Stomach smooth muscle (tissue), 2 donors: ENCODE measurements around the gene IL15.
"Not testable (repeated sequence)": the region's sequence is repeated elsewhere in the genome, so short reads cannot be mapped to it uniquely, and the experiment has no call there.

Source experiments
- H3K27ac ChIP-seq: one replicate; pipeline ENCODE4 v1.7.0; 2013; ENCODE audit warnings: mild to moderate bottlenecking, low read length, inconsistent platforms
- H3K27me3 ChIP-seq, 2 donors: one replicate each; pipeline ENCODE4 v1.7.0; 2013; ENCODE audit warnings: low read length in 2 of 2; ENCODE audit not compliant: insufficient read depth in 2 of 2, control insufficient read depth in 1 of 2
- H3K36me3 ChIP-seq, 2 donors: one replicate each; pipeline ENCODE4 v1.7.0; 2013; ENCODE audit warnings: low read length in 2 of 2; ENCODE audit not compliant: control insufficient read depth in 2 of 2, insufficient read depth in 2 of 2
- H3K4me1 ChIP-seq: one replicate; pipeline ENCODE4 v1.7.0; 2013; ENCODE audit warnings: low read length; ENCODE audit not compliant: control insufficient read depth, insufficient read depth
- H3K4me3 ChIP-seq, 2 donors: one replicate each; pipeline ENCODE4 v1.7.0; 2013; ENCODE audit warnings: low read length in 2 of 2
- H3K9ac ChIP-seq, 2 donors: one replicate each; pipeline ENCODE4 v1.7.0; 2013; ENCODE audit warnings: low read length in 2 of 2, mild to moderate bottlenecking in 1 of 2
- H3K9me3 ChIP-seq, 2 donors: one replicate each; pipeline ENCODE4 v1.7.0; 2013; ENCODE audit warnings: low read length in 2 of 2; ENCODE audit not compliant: control insufficient read depth in 2 of 2
- donor health status: healthy.
- donor health status: Pancreatic carcinoma.

The IL15 gene

DNA sequence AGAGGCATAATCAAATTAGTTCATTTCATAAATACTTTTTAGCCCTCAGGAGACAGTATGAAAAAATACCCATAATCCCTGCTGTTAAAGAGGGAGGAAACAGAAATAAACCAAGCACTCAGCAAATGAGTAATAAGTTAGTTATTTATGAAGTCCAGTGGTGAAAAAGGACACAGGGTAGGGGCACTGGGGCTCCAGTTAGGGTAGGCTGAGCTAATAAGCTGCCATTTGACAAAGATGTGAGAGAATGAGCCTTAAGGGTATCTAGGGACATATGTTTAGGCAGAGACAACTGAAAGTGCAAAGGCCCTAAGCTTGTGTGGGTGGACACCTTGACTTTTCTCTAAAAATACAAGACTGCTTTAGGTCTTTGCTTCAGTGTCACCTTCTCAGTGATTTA lies 94.4 kb downstream of the IL15 start:
- Histone ChIP-seq H3K9ac (no peak overlapping the region), H3K4me3 (no peak overlapping the region), H3K36me3 (peaks cover 7 to 14% of the 10 kb centered on the region in 2 donors), H3K27me3 (no peaks in the 10 kb centered on the region), H3K9me3 (no peaks in the 10 kb centered on the region), H3K27ac (no peak overlapping the region), H3K4me1 (no peaks in the 10 kb centered on the region)

DNA sequence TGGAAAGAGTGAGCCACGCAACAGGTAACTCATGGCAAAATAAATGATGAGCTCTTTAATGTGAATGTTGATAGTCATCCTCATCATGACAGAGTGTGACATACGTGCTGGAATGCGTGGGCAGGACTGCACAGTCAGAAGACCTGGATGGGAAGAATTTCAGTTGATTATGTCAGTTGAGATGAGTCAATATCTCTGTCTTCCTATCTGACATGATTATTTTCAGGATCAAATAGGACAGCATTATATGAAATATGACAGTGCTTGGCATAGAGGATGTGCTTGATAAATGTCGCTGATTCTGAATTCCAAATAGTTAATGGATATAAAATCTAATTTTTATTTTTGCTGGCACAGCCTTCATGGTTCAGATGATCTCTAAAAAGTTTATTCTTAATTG lies 95.1 kb downstream of the IL15 start:
- Histone ChIP-seq H3K9me3 (no peaks in the 10 kb centered on the region), H3K4me1 (no peaks in the 10 kb centered on the region), H3K27me3 (no peaks in the 10 kb centered on the region), H3K36me3 (peaks cover 7 to 14% of the 10 kb centered on the region in 2 donors), H3K27ac (no peak overlapping the region), H3K4me3 (no peak overlapping the region), H3K9ac (no peak overlapping the region)

DNA sequence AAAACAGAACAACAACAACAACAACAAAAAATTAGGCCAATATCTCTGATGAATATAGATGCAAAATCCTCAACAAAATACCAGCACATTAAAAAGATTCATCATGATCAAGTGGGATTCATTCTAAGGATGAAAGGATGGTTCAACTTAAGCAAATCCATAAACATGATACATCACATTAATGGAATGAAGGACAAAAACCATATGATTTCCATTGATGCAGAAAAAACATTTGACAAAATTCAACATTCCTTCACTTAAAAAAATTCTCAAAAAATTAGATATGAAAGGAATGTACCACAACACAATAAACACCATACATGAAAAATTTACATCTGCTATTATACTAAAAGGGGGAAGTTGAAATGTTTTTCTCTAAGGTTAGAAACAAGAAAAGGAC lies 103.3 kb downstream of the IL15 start:
- H3K9ac ChIP-seq: no peak overlapping the region
- no peaks in the 10 kb centered on the region for H3K27me3 ChIP-seq
- no peak overlapping the region for H3K27ac ChIP-seq
- H3K4me1 ChIP-seq: no peaks in the 10 kb centered on the region
- peaks cover 0 to 4% of the 10 kb centered on the region in 2 donors for H3K9me3 ChIP-seq
- H3K4me3 ChIP-seq: no peak overlapping the region
- H3K36me3 ChIP-seq: no peaks in the 10 kb centered on the region

DNA sequence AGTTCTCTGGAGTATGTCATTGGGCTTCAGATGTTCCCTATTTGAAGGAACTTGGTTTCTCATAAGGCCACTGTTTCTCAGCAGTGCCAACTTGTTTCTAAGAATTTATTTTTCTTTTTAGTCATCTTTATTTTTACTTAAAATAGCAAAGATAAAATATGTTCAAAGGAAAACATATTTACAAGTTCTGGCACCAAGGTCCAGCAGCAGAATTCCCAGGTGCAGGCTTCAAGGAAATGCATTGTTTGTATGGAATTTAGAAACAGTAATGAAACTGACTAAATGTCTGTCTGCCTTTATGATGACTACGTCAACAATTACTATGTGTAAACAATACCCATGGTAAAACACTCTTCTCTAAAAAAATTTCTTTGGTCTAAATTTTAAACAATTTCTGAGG lies 109.6 kb downstream of the IL15 start:
- Histone ChIP-seq H3K9ac (no peak overlapping the region), H3K4me1 (no peaks in the 10 kb centered on the region), H3K27ac (no peak overlapping the region), H3K9me3 (no peaks in the 10 kb centered on the region), H3K27me3 (no peaks in the 10 kb centered on the region), H3K36me3 (no peaks in the 10 kb centered on the region), H3K4me3 (no peak overlapping the region)

DNA sequence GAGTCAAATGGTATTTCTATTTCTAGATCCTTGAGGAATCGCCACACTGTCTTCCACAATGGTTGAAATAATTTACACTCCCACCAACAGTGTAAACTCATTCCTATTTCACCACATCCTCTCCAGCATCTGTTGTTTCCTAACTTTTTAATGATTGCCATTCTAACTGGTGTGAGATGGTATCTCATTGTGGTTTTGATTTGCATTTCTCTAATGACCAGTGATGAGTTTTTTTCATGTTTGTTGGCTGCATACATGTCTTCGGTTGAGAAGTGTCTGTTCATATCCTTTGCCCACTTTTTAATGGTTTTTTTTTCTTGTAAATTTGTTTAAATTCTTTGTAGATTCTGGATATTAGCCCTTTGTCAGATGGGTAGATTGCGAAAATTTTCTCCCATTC lies 115.4 kb downstream of the IL15 start:
- not testable (repeated sequence) for H3K27ac ChIP-seq, H3K9me3 ChIP-seq, H3K9ac ChIP-seq, H3K27me3 ChIP-seq, H3K4me1 ChIP-seq, H3K4me3 ChIP-seq, H3K36me3 ChIP-seq

DNA sequence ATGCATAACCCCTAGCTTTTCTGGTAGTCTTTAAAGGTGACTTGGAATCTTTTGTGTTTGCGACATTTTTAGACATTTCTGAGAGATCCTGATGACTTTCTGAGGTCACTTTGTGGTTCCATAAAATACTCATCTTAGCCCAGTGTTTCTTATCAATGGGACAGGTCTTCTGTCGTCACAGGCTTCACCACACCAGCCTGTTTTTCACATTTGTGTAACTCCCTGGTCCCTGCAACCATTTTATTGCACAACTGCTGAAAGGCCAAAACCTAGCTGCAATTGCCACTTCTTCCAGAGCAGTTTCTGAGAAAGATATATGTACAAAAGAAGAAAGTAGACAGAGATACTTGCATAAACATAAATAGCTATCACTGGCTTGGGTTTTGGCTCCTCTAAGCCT lies 120.9 kb downstream of the IL15 start:
- H3K36me3 ChIP-seq: no peaks in the 10 kb centered on the region
- H3K4me3 ChIP-seq: no peak overlapping the region
- no peak overlapping the region for H3K27ac ChIP-seq
- no peaks in the 10 kb centered on the region for H3K4me1 ChIP-seq
- no peak overlapping the region for H3K9ac ChIP-seq
- no peaks in the 10 kb centered on the region for H3K9me3 ChIP-seq
- H3K27me3 ChIP-seq: no peaks in the 10 kb centered on the region

DNA sequence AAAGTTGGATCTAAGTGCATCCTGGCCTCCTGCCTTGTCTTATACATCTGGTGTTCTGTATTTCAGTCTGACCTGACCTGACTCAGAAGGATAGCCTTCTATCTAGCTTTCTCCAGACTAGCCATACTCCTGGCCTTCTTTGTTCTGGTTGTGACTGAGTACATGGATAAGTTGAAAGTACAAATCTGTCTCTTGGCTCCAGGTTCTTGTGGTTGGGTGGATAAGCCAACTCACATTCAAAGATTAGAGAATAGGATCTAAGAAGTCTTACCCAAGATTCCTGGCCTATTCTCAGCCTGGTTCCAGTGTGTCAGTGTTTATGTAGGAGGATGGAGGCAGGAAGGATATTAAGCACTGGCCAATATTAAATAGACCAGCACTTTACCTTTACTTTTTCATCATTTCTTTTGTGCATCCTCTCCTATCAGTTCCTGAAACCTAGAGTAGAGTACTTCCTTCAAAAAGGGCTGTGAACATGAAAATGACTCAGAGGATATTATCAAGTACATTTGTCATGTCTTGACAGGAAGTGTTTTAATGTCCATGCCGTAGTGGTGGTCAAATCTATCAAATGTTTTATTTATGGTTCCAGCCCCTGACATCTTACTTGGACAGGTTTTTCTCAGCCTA lies 123.5 kb downstream of the IL15 start:
- no peaks in the 10 kb centered on the region for H3K4me1 ChIP-seq
- H3K36me3 ChIP-seq: no peaks in the 10 kb centered on the region
- H3K9me3 ChIP-seq: no peaks in the 10 kb centered on the region
- no peak overlapping the region for H3K9ac ChIP-seq
- H3K27ac ChIP-seq: no peak overlapping the region
- H3K4me3 ChIP-seq: no peak overlapping the region
- H3K27me3 ChIP-seq: no peaks in the 10 kb centered on the region

DNA sequence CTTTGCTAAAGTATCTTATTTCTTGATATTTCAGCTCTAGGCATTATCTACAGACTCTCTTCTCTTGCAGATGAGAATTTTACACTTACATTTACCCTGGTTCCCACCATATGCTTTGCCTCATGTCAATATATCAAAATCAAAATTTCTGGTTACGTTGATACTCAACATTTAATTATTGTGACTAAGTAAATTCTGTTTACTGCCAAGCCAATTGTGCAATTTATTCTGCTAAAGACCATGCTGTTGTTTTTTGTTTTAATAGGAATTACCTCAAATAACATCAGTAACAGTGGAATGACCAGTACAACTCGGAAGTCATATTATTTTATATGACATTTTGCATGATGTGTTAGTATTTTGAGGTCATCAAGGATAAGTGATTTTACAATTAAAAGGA lies 125.5 kb downstream of the IL15 start:
- Histone ChIP-seq H3K36me3 (no peaks in the 10 kb centered on the region), H3K4me1 (no peaks in the 10 kb centered on the region), H3K27me3 (no peaks in the 10 kb centered on the region), H3K9ac (no peak overlapping the region), H3K9me3 (no peaks in the 10 kb centered on the region), H3K27ac (no peak overlapping the region), H3K4me3 (no peak overlapping the region)

DNA sequence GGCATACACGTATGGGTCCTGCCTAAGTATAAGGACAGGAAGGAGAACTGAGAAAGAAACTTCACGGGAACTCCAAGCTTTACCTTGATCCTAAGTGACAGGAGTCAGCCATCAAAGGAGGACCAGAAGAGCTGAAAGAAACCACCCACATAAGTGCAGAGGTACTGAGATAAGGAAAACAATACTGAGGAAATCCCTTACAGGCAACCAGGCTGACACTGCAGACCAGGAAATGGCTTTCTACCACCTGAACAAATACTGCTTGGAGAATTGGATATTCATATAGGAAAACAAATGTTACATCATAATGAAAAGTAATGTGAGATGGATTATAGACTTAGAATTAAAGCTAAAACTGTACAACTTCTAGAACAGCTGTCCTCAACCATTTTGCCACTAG lies 127.0 kb downstream of the IL15 start:
- no peak overlapping the region for H3K27ac ChIP-seq
- H3K4me1 ChIP-seq: no peaks in the 10 kb centered on the region
- no peak overlapping the region for H3K4me3 ChIP-seq
- no peaks in the 10 kb centered on the region for H3K36me3 ChIP-seq
- H3K9ac ChIP-seq: no peak overlapping the region
- H3K27me3 ChIP-seq: no peaks in the 10 kb centered on the region
- H3K9me3 ChIP-seq: no peaks in the 10 kb centered on the region

DNA sequence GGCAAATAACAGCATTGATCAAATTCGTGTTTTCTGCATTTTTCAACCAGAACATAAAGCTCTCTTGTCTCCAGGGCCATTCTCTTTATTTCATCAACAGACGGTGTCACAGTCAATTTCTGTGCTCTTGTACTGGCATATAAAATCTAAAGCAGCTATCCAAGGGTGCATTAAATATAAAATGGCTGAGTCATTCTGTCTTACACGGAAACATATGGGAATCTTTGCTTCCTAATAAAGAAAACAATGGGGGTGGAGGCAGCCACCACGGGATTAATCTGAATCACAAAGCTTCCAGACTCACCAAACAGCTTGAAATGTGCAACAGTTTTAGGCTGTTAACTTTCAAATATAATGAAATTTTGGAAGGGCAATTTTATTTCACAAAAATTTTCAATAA lies 132.6 kb downstream of the IL15 start:
- H3K36me3 ChIP-seq: no peaks in the 10 kb centered on the region
- no peaks in the 10 kb centered on the region for H3K9me3 ChIP-seq
- no peaks in the 10 kb centered on the region for H3K27me3 ChIP-seq
- H3K4me3 ChIP-seq: no peak overlapping the region
- H3K4me1 ChIP-seq: no peaks in the 10 kb centered on the region
- no peak overlapping the region for H3K27ac ChIP-seq
- no peak overlapping the region for H3K9ac ChIP-seq

DNA sequence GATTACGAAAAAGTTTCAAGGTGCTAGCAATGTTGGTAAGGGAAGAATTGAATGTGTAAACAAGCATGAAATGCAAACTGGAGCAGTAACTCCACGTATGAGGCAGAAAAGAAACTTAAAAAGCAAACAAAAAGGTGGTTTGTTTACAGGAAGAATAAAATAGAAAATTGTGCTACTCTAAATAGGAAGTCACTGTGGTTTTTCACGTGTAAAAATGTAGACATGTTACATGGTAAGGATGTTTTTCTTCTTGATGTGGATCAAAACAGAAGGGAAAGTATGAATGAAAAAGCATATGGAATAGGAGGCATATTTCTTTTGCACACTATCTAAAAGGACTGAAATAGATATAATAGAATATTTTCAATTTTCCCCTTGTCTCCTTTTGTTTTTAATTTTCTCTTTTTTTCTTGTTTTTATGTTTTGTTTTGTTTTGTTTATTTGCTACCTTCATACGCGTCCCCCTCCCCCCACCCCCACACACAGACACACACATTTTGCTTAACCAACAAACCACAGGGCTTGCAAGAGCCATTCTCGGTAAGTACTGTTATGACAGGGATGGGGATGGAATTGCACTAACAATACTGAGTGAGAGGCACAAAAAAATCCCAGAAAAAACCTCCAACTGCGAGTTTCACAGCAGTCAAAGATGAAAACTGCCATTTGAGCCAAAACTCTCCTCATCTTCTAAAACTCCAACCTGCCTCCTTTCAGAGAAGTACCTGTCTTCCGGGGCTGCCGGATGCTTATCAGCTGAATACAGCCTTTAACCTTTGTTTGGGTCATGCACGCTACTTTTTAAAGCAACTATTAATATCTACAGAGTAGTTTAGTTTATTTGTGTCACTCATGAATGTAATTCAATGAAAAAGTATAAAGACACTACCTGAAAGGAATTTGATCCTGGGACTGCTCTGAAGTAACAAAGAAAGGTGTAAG lies 135.8 kb downstream of the IL15 start:
- no peak overlapping the region for H3K4me3 ChIP-seq
- H3K4me1 ChIP-seq: no peaks in the 10 kb centered on the region
- H3K27me3 ChIP-seq: no peaks in the 10 kb centered on the region
- no peaks in the 10 kb centered on the region for H3K36me3 ChIP-seq
- H3K9ac ChIP-seq: no peak overlapping the region
- H3K27ac ChIP-seq: no peak overlapping the region
- H3K9me3 ChIP-seq: no peaks in the 10 kb centered on the region
